A172 (cell line): ENCODE measurements around the gene ZNF467. TPM values are rescaled to one million over a fixed set of nuclear protein-coding genes. Genes with fewer than 3 reads are reported as not detected.

Source experiments
- DNase-seq: peaks from one replicate; pipeline ENCODE4 v3.0.0-alpha.2; 2015; ENCODE audit warnings: low spot score
- total RNA-seq: library from RNA; depleted of rRNA; stranded (reverse); fragments of >200 nt; shearing (Covaris generic); gene quantifications from 2 replicates; pipeline ENCODE4 v1.2.3, GENCODE V29; 2014; rRNA removed

The ZNF467 gene
- total RNA-seq, 1 experiment from 2014 or later: not detected

- no peak for DNase-seq
These were observed 57.9 kb downstream of the ZNF467 start for GRCh38 chr7:149715476-149715875.

DNA sequence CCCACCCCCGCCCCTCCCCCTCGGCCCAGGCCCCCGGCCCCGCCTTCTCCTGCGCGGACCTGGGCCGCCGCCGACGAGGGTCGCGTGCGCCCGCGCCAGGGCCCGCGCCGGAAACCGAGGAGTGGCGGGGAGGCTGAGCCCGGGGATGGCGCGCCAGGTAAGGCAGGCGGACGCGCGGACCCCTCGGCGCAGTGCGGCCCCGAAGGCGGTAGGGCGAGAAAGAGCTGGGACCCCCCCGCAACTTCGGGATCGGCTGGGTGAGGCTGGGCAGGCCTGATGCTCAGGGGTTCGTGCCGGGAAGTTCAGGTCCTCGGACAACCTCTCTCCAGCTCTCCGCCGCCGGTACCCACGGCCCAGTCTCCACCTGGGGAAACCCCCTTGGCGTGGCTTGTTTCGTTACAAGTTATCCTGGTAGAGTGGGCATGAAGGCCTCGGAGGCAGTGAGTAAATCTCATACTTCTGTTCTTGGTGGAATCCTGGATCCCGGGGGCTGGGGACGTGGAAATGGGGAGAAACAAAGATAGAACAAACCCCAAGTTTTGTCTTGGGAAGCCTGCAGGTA lies 58.4 kb downstream of the ZNF467 start:
- no peak for DNase-seq

Other genes with a start within 250 kb of the ZNF467 start
- gene ZNF862, start 64.8 kb upstream of the ZNF467 start, total RNA-seq: 3.7 and 5.1 TPM in 2 replicates
- gene ATP6V0E2, start 100.4 kb upstream of the ZNF467 start, total RNA-seq: 85.6 and 89.3 TPM in 2 replicates